Measurements from ENCODE around the gene LHX8.

DNA sequence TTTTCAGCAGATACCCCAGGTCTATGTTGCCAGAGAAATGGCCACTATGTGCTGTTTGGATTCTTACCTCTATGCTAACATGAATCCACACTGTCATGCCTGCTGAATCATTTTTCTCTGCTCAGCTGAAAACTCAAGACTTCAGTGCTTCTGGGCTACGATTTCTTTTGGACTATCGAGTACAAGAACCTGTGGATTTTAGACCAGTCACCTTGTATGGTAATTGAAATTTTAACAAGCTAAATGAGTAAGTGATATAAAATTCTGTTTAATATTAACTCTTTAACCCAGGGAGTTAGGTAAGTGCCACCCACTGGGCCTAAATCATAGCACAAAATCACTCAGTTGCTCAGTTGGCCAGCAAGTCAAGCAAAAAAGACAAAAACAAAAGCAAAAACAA, 35.8 kb downstream of the LHX8 start:
- TF ChIP-seq PKNOX1 (IDR thresholded peaks at IDR 0.05) (no peak), TARDBP (IDR thresholded peaks at IDR 0.05) (no peak), SP1 (IDR thresholded peaks at IDR 0.05) (no peak), FOXK2 (IDR thresholded peaks at IDR 0.05) (no peak), BHLHE40 (IDR thresholded peaks at IDR 0.05; ENCODE audit: borderline replicate concordance) (no peak), FOXM1 (IDR thresholded peaks at IDR 0.05; ENCODE audit: borderline replicate concordance) (no peak), LEF1 (IDR thresholded peaks at IDR 0.05; ENCODE audit: borderline replicate concordance) (no peak), CTBP1 (IDR thresholded peaks at IDR 0.05; ENCODE audit: borderline replicate concordance) (no peak), L3MBTL2 (conservative IDR thresholded peaks at IDR 0.05) (no peak), NFRKB (IDR thresholded peaks at IDR 0.05) (no peak), HDGF (IDR thresholded peaks at IDR 0.05; ENCODE audit: borderline replicate concordance) (no peak), ELF4 (IDR thresholded peaks at IDR 0.05) (no peak), FOXA1 (IDR thresholded peaks at IDR 0.05) (no peak)
